ENCODE data around the gene SLC39A9. TPM values are rescaled to one million over a fixed set of nuclear protein-coding genes. Genes with fewer than 3 reads are reported as not detected.
A peak's percentile ranks its signal among the peaks of the same experiment; 100 is the strongest.

SLC39A9 gene
- total and polyA plus RNA-seq, 2 of the 13 experiments (the other 11 are each of a cell fraction or from before 2014, with no cell fraction given), result 46.6 to 69.5 TPM

DNA sequence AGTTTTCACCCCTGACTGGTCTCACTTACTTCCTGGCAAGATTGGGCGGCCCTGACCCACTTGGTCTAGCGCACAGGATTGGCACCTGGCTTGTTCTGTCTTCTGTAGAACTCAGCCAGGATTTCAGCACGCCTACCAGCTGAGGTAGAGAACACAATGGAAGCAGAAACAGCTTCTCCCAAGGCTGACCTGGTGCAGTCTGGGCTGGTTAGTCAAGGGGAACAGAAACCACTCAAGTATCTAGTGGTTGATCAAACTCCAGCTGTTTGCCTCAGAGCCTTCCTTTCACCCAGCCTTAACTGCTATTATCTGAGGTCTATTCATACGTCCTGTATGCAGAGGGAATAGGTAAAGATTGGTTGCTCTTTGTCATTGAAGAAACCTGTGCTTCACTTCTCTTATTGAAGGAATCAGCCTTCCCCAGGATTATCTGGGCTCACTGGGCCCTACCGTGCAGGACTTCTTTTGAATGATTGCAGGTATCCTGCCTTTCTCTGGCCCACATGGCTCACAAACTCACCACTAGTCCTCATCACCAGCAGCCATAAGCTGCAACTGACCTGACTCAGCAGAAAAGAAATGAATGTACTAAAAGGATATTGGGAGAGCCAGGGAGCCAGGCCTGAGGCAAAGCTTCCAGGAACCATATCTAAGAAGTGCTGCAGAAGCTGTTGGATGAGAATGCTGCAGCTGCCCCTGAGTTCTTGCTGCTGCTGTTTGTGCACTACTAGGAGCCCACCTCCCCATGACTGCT lies 83.5 kb downstream of the SLC39A9 start:
- TF ChIP-seq MAFK (conservative IDR thresholded peaks at IDR 0.05 in 1 of 2, IDR thresholded peaks at IDR 0.05 in 1 of 2; ENCODE audit: low read length in 2 of 2) (0 out of 4 replicates have a peak, but pooled peaks of 1 of the 2 experiments have one; percentile 5), CREB1 (IDR thresholded peaks at IDR 0.05) (no peak), CREB1 (CRISPR knock-in tag; IDR thresholded peaks at IDR 0.05) (no peak)
- no peak overlapping the region for H3K27ac ChIP-seq (ENCODE audit: extremely low read length, insufficient read depth, low read length)
- DNase-seq (ENCODE audit: low spot score), result no peak
- H3K27me3 ChIP-seq (ENCODE audit: control insufficient read depth in 1 of 2, insufficient read depth in 2 of 2, low read length in 2 of 2), result peaks cover 15 to 51% of the 10 kb centered on the region in 2 experiments
- peaks cover 12% of the 10 kb centered on the region; the same call in 1 of the 2 replicates for H3K4me1 ChIP-seq (ENCODE audit: insufficient read depth, low read length)
- no peak for ATAC-seq
- intact Hi-C loops (cut with micrococcal nuclease; ENCODE audit: unreplicated experiment), result no loop called here
- BruUV-seq (replicated peaks), result no TSS peak
- H3K9ac ChIP-seq (ENCODE audit: insufficient read depth, low read depth, low read length), result no peak overlapping the region
- H3K79me2 ChIP-seq (ENCODE audit: insufficient read depth, low read length), result no peaks in the 10 kb centered on the region
- ChIA-PET POLR2A (no interaction called here), CTCF (ENCODE audit: low intra/inter-chr PET ratio, low total read pairs) (no interaction called here)
- 0% methylated on average over 5 of the region's 5 CpGs for WGBS (ENCODE audit: low lambda C conversion rate)
- H2AFZ ChIP-seq (ENCODE audit: low read length), result no peak overlapping the region
- H3K9me3 ChIP-seq (ENCODE audit: low read length), result no peaks in the 10 kb centered on the region
- no peaks in the 10 kb centered on the region for H4K20me1 ChIP-seq (ENCODE audit: insufficient read depth, low read length)
- in situ Hi-C loops (cut with HindIII; ENCODE audit: extremely low pct_ligation_motif_present, low pct_unique_long_range_greater_than_20kb), result no loop called here
- no peak overlapping the region for H3K4me2 ChIP-seq (ENCODE audit: low read depth, low read length)
- FAIRE-seq, result no peak
- no peaks in the 10 kb centered on the region for H3K36me3 ChIP-seq (replicated peaks in 1 of 2; ENCODE audit: control insufficient read depth in 1 of 2, insufficient read depth in 2 of 2, low read length in 2 of 2)
- no peak overlapping the region for H3K4me3 ChIP-seq (replicated peaks in 1 of 3; ENCODE audit: insufficient read depth in 1 of 3, low read depth in 2 of 3, low read length in 3 of 3)

DNA sequence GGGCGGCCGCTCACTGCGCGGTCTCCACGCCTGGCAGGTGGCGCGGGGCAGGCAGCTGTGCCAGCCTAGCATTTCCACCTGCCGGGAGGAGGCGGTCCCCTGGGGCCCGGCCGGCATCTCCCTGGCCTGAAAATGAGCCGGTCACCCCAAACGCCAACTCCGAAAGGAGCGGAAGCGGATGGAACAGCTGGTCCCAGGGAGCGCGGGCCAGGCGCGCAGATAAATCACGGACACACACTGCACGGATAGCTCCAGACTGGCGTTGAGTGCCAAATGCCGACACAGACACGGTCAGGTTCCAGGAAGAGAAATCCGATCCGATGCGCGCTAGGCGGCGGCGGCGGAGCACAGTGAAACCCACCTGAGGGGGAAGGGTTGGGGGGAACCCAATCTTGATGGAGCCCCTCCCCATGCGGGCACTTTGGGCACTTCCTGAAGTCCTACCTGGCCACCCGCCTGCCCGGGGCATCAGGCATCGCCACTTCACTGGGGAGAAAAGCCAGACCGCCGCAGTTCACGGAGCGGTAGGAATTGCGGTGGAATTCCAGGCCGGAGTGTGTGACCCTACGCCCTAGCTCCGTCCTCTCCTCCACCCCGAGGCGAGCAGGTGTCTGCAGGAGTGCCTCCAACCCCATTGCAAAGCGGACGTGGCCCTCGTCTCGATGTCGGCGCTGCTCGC lies 85.4 kb downstream of the SLC39A9 start:
- H3K36me3 ChIP-seq (replicated peaks in 1 of 2; ENCODE audit: control insufficient read depth in 1 of 2, insufficient read depth in 2 of 2, low read length in 2 of 2), result no peaks in the 10 kb centered on the region
- H4K20me1 ChIP-seq (ENCODE audit: insufficient read depth, low read length), result no peaks in the 10 kb centered on the region
- peak overlapping the region; percentile 75 for H3K4me2 ChIP-seq (ENCODE audit: low read depth, low read length)
- DNase-seq (ENCODE audit: low spot score) (no peak), FAIRE-seq (no peak), ATAC-seq (peak; percentile 71)
- H3K4me1 ChIP-seq (ENCODE audit: insufficient read depth, low read length), result peaks cover 7% of the 10 kb centered on the region; the same call in 1 of the 2 replicates
- no peaks in the 10 kb centered on the region for H3K9me3 ChIP-seq (ENCODE audit: low read length)
- no peaks in the 10 kb centered on the region for H3K79me2 ChIP-seq (ENCODE audit: insufficient read depth, low read length)
- POLR2A ChIA-PET, result no interaction called here
- no peak overlapping the region for H2AFZ ChIP-seq (ENCODE audit: low read length)
- in situ Hi-C loops (cut with HindIII; ENCODE audit: extremely low pct_ligation_motif_present, low pct_unique_long_range_greater_than_20kb) (no loop called here), intact Hi-C loops (cut with micrococcal nuclease; ENCODE audit: unreplicated experiment) (no loop called here)
- peak overlapping the region; percentile 43 to 67 (median 46) for H3K4me3 ChIP-seq (replicated peaks in 1 of 3; ENCODE audit: insufficient read depth in 1 of 3, low read depth in 2 of 3, low read length in 3 of 3)
- no TSS peak for BruUV-seq (replicated peaks)
- no peak overlapping the region for H3K9ac ChIP-seq (ENCODE audit: insufficient read depth, low read depth, low read length)
- no peak overlapping the region for H3K27ac ChIP-seq (ENCODE audit: extremely low read length, insufficient read depth, low read length)
- CTCF ChIA-PET (ENCODE audit: low intra/inter-chr PET ratio, low total read pairs), result no interaction called here
- 15% methylated on average over 12 of the region's 54 CpGs for WGBS (ENCODE audit: low lambda C conversion rate)
- peaks cover 15 to 67% of the 10 kb centered on the region in 2 experiments for H3K27me3 ChIP-seq (ENCODE audit: control insufficient read depth in 1 of 2, insufficient read depth in 2 of 2, low read length in 2 of 2)
- TF ChIP-seq, protein P1, sequence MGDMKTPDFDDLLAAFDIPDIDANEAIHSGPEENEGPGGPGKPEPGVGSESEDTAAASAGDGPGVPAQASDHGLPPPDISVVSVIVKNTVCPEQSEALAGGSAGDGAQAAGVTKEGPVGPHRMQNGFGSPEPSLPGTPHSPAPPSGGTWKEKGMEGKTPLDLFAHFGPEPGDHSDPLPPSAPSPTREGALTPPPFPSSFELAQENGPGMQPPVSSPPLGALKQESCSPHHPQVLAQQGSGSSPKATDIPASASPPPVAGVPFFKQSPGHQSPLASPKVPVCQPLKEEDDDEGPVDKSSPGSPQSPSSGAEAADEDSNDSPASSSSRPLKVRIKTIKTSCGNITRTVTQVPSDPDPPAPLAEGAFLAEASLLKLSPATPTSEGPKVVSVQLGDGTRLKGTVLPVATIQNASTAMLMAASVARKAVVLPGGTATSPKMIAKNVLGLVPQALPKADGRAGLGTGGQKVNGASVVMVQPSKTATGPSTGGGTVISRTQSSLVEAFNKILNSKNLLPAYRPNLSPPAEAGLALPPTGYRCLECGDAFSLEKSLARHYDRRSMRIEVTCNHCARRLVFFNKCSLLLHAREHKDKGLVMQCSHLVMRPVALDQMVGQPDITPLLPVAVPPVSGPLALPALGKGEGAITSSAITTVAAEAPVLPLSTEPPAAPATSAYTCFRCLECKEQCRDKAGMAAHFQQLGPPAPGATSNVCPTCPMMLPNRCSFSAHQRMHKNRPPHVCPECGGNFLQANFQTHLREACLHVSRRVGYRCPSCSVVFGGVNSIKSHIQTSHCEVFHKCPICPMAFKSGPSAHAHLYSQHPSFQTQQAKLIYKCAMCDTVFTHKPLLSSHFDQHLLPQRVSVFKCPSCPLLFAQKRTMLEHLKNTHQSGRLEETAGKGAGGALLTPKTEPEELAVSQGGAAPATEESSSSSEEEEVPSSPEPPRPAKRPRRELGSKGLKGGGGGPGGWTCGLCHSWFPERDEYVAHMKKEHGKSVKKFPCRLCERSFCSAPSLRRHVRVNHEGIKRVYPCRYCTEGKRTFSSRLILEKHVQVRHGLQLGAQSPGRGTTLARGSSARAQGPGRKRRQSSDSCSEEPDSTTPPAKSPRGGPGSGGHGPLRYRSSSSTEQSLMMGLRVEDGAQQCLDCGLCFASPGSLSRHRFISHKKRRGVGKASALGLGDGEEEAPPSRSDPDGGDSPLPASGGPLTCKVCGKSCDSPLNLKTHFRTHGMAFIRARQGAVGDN (CRISPR knock-in tag; IDR thresholded peaks at IDR 0.05), result peak; percentile 35; the same call in 1 of the 2 replicates
- TF ChIP-seq HNRNPLL (IDR thresholded peaks at IDR 0.05; ENCODE audit: low read depth, low read length, poor library complexity, severe bottlenecking), result peak; percentile 84
- TF ChIP-seq ESRRA (CRISPR knock-in tag; IDR thresholded peaks at IDR 0.05; ENCODE audit: low read depth), result 0 out of 2 replicates have a peak, but pooled peaks have one; percentile 9
- TF ChIP-seq, protein P2, sequence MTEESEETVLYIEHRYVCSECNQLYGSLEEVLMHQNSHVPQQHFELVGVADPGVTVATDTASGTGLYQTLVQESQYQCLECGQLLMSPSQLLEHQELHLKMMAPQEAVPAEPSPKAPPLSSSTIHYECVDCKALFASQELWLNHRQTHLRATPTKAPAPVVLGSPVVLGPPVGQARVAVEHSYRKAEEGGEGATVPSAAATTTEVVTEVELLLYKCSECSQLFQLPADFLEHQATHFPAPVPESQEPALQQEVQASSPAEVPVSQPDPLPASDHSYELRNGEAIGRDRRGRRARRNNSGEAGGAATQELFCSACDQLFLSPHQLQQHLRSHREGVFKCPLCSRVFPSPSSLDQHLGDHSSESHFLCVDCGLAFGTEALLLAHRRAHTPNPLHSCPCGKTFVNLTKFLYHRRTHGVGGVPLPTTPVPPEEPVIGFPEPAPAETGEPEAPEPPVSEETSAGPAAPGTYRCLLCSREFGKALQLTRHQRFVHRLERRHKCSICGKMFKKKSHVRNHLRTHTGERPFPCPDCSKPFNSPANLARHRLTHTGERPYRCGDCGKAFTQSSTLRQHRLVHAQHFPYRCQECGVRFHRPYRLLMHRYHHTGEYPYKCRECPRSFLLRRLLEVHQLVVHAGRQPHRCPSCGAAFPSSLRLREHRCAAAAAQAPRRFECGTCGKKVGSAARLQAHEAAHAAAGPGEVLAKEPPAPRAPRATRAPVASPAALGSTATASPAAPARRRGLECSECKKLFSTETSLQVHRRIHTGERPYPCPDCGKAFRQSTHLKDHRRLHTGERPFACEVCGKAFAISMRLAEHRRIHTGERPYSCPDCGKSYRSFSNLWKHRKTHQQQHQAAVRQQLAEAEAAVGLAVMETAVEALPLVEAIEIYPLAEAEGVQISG (CRISPR knock-in tag; IDR thresholded peaks at IDR 0.05), result 0 out of 2 replicates have a peak, but pooled peaks have one; percentile 9

Measured in HepG2 (cell line).